Measurements from ENCODE around the gene DIP2C.

DNA sequence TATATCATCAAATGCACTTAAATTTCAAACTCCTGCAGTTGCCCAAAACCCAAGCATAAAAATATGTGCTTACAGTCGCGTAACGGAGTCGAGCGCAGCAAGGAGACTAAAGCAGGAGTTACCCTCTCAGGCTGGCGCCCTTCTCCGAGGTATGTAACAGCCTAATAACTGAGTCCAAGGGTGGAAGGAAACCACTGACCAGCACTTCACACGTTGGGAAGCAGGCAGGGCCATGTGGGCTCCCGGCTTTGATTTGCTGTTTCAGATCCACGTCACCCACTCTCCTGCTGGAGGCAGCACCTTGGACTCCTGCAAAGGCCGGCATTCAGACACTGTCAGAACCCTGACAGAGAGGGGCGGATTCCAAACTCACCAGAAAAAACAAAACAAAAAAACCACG, 123.8 kb downstream of the DIP2C start:
- TF ChIP-seq, protein P1, sequence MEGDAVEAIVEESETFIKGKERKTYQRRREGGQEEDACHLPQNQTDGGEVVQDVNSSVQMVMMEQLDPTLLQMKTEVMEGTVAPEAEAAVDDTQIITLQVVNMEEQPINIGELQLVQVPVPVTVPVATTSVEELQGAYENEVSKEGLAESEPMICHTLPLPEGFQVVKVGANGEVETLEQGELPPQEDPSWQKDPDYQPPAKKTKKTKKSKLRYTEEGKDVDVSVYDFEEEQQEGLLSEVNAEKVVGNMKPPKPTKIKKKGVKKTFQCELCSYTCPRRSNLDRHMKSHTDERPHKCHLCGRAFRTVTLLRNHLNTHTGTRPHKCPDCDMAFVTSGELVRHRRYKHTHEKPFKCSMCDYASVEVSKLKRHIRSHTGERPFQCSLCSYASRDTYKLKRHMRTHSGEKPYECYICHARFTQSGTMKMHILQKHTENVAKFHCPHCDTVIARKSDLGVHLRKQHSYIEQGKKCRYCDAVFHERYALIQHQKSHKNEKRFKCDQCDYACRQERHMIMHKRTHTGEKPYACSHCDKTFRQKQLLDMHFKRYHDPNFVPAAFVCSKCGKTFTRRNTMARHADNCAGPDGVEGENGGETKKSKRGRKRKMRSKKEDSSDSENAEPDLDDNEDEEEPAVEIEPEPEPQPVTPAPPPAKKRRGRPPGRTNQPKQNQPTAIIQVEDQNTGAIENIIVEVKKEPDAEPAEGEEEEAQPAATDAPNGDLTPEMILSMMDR (IDR thresholded peaks at IDR 0.05): no peak
- no peak for TF ChIP-seq POLR2A (IDR thresholded peaks at IDR 0.05)

Data from testis (tissue), 2 donors.